WERI-Rb-1 (cell line): ENCODE data around the gene TRIP12.

Experiments used
- DNase-seq: peaks from one replicate; pipeline ENCODE4 v3.0.0-alpha.2; 2020
- H3K27ac ChIP-seq: fragments of 250-450 bp; sonication (Bioruptor Pico); 2 replicates; pipeline ENCODE4 v1.5.1; 2020; ENCODE audit warnings: mild to moderate bottlenecking, moderate library complexity
- H3K27me3 ChIP-seq: fragments of 250-450 bp; sonication (Bioruptor Pico); 2 replicates; pipeline ENCODE4 v1.5.1; 2021; ENCODE audit warnings: mild to moderate bottlenecking, low read depth, moderate library complexity; ENCODE audit not compliant: insufficient read depth, severe bottlenecking
- H3K36me3 ChIP-seq: fragments of 250-450 bp; sonication (Bioruptor Pico); 2 replicates; pipeline ENCODE4 v1.5.1; 2020; ENCODE audit warnings: mild to moderate bottlenecking, moderate library complexity
- H3K4me3 ChIP-seq: 2 replicates; pipeline ENCODE4 v1.5.1; 2011; ENCODE audit warnings: low read depth, mild to moderate bottlenecking, control low read depth, low read length
- H3K9me3 ChIP-seq: fragments of 250-450 bp; sonication (Bioruptor Pico); 2 replicates; pipeline ENCODE4 v1.5.1; 2021; ENCODE audit warnings: mild to moderate bottlenecking, moderate library complexity; ENCODE audit not compliant: severe bottlenecking
- TF ChIP-seq, protein P1 (sequence below): IDR thresholded peaks from 2 replicates; pipeline ENCODE4 v1.5.1; 2011; ENCODE audit warnings: low read depth, mild to moderate bottlenecking, control low read depth, inconsistent platforms, low read length

The TRIP12 gene

GRCh38 chr2:229719926-229720647 lies 201.7 kb downstream of the TRIP12 start:
- Histone ChIP-seq H3K27ac (no peak overlapping the region), H3K4me3 (no peak overlapping the region), H3K9me3 (no peaks in the 10 kb centered on the region), H3K36me3 (no peaks in the 10 kb centered on the region), H3K27me3 (peaks cover 75% of the 10 kb centered on the region)
- TF ChIP-seq, protein P1, sequence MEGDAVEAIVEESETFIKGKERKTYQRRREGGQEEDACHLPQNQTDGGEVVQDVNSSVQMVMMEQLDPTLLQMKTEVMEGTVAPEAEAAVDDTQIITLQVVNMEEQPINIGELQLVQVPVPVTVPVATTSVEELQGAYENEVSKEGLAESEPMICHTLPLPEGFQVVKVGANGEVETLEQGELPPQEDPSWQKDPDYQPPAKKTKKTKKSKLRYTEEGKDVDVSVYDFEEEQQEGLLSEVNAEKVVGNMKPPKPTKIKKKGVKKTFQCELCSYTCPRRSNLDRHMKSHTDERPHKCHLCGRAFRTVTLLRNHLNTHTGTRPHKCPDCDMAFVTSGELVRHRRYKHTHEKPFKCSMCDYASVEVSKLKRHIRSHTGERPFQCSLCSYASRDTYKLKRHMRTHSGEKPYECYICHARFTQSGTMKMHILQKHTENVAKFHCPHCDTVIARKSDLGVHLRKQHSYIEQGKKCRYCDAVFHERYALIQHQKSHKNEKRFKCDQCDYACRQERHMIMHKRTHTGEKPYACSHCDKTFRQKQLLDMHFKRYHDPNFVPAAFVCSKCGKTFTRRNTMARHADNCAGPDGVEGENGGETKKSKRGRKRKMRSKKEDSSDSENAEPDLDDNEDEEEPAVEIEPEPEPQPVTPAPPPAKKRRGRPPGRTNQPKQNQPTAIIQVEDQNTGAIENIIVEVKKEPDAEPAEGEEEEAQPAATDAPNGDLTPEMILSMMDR, result no peak
- no peak for DNase-seq

DNA sequence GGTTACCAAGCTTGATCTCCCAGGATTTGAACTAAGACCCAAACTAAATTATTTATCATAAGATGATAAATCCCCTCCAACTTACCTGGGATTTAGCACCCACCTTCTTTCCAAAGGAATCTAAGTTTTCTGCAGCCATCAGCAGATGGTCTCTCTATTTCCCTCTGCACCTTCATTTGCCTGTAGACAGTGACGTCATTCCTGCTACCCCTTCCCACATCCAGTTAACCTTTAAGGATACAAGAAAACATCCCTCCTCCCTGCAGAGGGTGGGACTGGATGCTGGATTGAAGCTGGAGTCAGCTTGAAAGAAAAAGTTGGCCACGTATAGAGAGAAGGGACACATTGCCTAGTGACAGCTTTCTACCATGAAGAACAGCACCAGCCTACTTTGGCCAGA lies 203.8 kb downstream of the TRIP12 start:
- Histone ChIP-seq H3K27me3 (peaks cover 74% of the 10 kb centered on the region), H3K36me3 (no peaks in the 10 kb centered on the region)

DNA sequence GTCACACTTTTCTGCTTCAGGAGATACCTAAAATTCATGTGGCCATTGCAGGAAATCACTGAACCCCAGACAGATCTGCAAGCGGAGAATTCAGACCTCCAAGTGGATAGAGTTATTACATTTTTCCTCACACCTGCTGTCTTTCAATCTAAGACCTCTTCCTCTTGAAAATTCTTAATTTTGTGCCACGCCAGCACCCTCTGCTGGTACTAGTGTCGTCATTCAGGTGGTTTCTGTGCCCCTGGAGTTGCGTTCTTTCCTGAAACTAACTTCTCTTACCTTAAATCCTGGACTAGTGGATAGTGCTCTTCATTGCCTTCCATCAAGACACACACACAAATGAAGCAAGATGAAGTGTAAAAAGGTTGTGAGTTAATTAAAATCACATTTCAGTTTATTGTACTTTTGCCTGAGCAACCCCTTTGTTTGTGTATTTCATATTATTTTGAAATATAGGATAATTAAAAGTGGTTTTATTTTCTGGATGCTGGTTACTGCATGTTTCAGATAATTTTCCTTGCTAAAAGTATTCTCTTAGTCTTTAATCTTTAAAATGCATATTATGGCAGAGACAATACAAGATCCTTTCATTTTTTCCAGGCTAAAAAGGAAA lies 205.8 kb downstream of the TRIP12 start:
- TF ChIP-seq, protein P1, result peak; percentile 70
- Histone ChIP-seq H3K9me3 (peaks cover 2% of the 10 kb centered on the region), H3K27me3 (peaks cover 85% of the 10 kb centered on the region), H3K36me3 (no peaks in the 10 kb centered on the region), H3K27ac (no peak overlapping the region), H3K4me3 (no peak overlapping the region)
- DNase-seq, result peak; percentile 42

More for the DNA sequence above, 203.8 kb downstream of the TRIP12 start:
- TF ChIP-seq, protein P1, result no peak
- no peak overlapping the region for H3K4me3 ChIP-seq
- H3K27ac ChIP-seq, result no peak overlapping the region
- DNase-seq, result no peak
- H3K9me3 ChIP-seq, result no peaks in the 10 kb centered on the region

- no peaks in the 10 kb centered on the region for H3K36me3 ChIP-seq
- peaks cover 87% of the 10 kb centered on the region for H3K27me3 ChIP-seq
- H3K4me3 ChIP-seq, result peak overlapping the region; percentile 45
- TF ChIP-seq, protein P1, result no peak
- DNase-seq, result peak; percentile 14
- H3K27ac ChIP-seq, result no peak overlapping the region
- H3K9me3 ChIP-seq, result peaks cover 2% of the 10 kb centered on the region
Measured at GRCh38 chr2:229714736-229715541, 206.9 kb downstream of the TRIP12 start.

DNA sequence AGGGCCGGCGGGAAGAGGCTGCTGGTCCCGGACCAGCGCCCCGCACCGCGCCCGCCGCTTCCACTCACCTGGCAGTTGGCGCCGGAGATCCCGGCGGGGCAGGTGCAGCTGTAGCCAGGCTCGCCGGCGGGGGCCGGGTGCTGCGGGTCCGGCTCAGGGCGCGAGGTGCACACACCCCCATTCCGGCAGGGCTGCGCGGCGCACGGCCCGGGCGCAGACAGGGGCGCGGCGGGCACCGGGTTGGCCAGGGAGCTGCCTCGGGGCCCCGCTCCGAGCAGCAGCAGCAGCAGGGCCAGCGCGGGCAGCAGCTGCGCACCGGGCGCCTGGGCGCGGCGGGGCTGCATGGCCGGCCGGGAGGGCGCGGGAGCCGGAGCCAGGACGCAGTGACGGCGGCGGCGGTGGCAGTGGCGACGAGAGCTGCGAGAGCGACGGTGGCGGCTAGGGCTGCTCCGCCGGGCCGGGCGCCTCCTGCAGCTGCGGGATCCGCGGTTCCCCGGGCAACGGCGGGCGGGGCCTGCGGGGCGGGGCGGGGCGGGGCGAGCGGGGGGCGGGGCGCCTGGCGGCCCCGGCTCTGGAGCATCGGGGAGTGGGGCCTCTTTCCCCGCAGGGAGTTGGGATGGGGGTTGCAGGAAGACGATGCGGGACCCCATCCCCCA lies 207.6 kb downstream of the TRIP12 start, which contains the start of gene DNER:
DNER (minus strand) TSS at position 476 of the 656 bp plus-strand sequence; CDS start at position 344, 132 bp downstream.
- DNase-seq, result peak; percentile 52
- Histone ChIP-seq H3K4me3 (peak within 1 kb of the TSS; percentile 45), H3K9me3 (peaks cover 2% of the 10 kb centered on the region), H3K27me3 (peaks cover 88% of the 10 kb centered on the region), H3K27ac (no peak within 1 kb of the TSS), H3K36me3 (no peaks in the 10 kb centered on the region)
- TF ChIP-seq, protein P1, result no peak
